ENCODE results near the gene TTC9B. TPM values are rescaled to one million over a fixed set of nuclear protein-coding genes. Genes with fewer than 3 reads are reported as not detected.

Gene TTC9B
- total and polyA plus RNA-seq, 2 of the 13 experiments (the other 11 are each of a cell fraction or from before 2014, with no cell fraction given): not detected

DNA sequence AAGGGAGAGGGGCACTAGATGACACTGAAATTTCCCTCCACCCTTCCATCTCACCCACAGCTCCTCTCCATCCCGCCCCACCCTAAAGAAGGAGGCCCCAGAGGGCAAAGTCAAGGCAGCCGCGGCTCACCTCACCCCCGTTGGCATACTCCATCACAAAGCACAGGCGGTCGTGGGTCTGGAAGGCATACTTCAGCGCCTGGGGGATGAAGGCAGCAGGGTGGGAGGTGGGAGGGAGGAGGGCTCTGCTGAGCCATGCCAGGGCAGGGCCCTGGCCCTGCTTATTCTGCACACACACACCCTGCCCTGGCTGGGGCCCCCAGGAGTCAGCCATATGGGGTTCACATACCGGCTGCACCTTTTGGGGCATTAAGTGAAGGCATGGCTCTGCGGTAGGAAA lies 20.6 kb upstream of the TTC9B start:
- TF ChIP-seq YEATS4 (CRISPR knock-in tag; IDR thresholded peaks at IDR 0.05; ENCODE audit: borderline replicate concordance): no peak
- no peak for TF ChIP-seq ARNTL (CRISPR knock-in tag; IDR thresholded peaks at IDR 0.05)
- TF ChIP-seq, protein P1, sequence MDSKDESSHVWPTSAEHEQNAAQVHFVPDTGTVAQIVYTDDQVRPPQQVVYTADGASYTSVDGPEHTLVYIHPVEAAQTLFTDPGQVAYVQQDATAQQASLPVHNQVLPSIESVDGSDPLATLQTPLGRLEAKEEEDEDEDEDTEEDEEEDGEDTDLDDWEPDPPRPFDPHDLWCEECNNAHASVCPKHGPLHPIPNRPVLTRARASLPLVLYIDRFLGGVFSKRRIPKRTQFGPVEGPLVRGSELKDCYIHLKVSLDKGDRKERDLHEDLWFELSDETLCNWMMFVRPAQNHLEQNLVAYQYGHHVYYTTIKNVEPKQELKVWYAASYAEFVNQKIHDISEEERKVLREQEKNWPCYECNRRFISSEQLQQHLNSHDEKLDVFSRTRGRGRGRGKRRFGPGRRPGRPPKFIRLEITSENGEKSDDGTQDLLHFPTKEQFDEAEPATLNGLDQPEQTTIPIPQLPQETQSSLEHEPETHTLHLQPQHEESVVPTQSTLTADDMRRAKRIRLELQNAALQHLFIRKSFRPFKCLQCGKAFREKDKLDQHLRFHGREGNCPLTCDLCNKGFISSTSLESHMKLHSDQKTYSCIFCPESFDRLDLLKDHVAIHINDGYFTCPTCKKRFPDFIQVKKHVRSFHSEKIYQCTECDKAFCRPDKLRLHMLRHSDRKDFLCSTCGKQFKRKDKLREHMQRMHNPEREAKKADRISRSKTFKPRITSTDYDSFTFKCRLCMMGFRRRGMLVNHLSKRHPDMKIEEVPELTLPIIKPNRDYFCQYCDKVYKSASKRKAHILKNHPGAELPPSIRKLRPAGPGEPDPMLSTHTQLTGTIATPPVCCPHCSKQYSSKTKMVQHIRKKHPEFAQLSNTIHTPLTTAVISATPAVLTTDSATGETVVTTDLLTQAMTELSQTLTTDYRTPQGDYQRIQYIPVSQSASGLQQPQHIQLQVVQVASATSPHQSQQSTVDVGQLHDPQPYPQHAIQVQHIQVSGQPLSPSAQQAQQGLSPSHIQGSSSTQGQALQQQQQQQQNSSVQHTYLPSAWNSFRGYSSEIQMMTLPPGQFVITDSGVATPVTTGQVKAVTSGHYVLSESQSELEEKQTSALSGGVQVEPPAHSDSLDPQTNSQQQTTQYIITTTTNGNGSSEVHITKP (CRISPR knock-in tag; IDR thresholded peaks at IDR 0.05; ENCODE audit: low read depth): no peak
- no peak for TF ChIP-seq PCBP2 (optimal IDR thresholded peaks at IDR 0.05; ENCODE audit: low read depth, low read length, poor library complexity, severe bottlenecking)
- TF ChIP-seq, protein P2, sequence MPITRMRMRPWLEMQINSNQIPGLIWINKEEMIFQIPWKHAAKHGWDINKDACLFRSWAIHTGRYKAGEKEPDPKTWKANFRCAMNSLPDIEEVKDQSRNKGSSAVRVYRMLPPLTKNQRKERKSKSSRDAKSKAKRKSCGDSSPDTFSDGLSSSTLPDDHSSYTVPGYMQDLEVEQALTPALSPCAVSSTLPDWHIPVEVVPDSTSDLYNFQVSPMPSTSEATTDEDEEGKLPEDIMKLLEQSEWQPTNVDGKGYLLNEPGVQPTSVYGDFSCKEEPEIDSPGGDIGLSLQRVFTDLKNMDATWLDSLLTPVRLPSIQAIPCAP (CRISPR knock-in tag; IDR thresholded peaks at IDR 0.05; ENCODE audit: low read depth): no peak
- TF ChIP-seq, protein P3, sequence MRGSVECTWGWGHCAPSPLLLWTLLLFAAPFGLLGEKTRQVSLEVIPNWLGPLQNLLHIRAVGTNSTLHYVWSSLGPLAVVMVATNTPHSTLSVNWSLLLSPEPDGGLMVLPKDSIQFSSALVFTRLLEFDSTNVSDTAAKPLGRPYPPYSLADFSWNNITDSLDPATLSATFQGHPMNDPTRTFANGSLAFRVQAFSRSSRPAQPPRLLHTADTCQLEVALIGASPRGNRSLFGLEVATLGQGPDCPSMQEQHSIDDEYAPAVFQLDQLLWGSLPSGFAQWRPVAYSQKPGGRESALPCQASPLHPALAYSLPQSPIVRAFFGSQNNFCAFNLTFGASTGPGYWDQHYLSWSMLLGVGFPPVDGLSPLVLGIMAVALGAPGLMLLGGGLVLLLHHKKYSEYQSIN (CRISPR knock-in tag; IDR thresholded peaks at IDR 0.05; ENCODE audit: borderline replicate concordance): no peak
- TF ChIP-seq ZFP1 (CRISPR knock-in tag; IDR thresholded peaks at IDR 0.05): no peak
- no peak for TF ChIP-seq ZNF766 (CRISPR knock-in tag; IDR thresholded peaks at IDR 0.05; ENCODE audit: borderline replicate concordance)
- H3K4me1 ChIP-seq (ENCODE audit: insufficient read depth, low read length): no peaks in the 10 kb centered on the region
- H3K27me3 ChIP-seq (ENCODE audit: control insufficient read depth in 1 of 2, insufficient read depth in 2 of 2, low read length in 2 of 2): no peaks in the 10 kb centered on the region
- no peak for DNase-seq (ENCODE audit: low spot score)
- no peak for FAIRE-seq
- no TSS peak for BruUV-seq (replicated peaks)
- H2AFZ ChIP-seq (ENCODE audit: low read length): no peak overlapping the region
- intact Hi-C loops (cut with micrococcal nuclease; ENCODE audit: unreplicated experiment) (no loop called here), in situ Hi-C loops (cut with HindIII; ENCODE audit: extremely low pct_ligation_motif_present, low pct_unique_long_range_greater_than_20kb) (no loop called here)
- H3K36me3 ChIP-seq (replicated peaks in 1 of 2; ENCODE audit: control insufficient read depth in 1 of 2, insufficient read depth in 2 of 2, low read length in 2 of 2): peaks cover 36 to 74% of the 10 kb centered on the region in 2 experiments
- 93% methylated on average over 6 of the region's 9 CpGs for WGBS (ENCODE audit: low lambda C conversion rate)
- POLR2A ChIA-PET: no interaction called here
- H3K27ac ChIP-seq (ENCODE audit: extremely low read length, insufficient read depth, low read length): no peak overlapping the region
- H4K20me1 ChIP-seq (ENCODE audit: insufficient read depth, low read length): no peaks in the 10 kb centered on the region
- CTCF ChIA-PET (ENCODE audit: low intra/inter-chr PET ratio, low total read pairs): no interaction called here
- no peak for ATAC-seq
- no peaks in the 10 kb centered on the region for H3K79me2 ChIP-seq (ENCODE audit: insufficient read depth, low read length)
- no peaks in the 10 kb centered on the region for H3K9me3 ChIP-seq (ENCODE audit: low read length)
- H3K9ac ChIP-seq (ENCODE audit: insufficient read depth, low read depth, low read length): no peak overlapping the region
- no peak overlapping the region for H3K4me2 ChIP-seq (ENCODE audit: low read depth, low read length)
- H3K4me3 ChIP-seq (replicated peaks in 1 of 3; ENCODE audit: insufficient read depth in 1 of 3, low read depth in 2 of 3, low read length in 3 of 3): no peak overlapping the region
